K562 (cell line): Measurements from ENCODE around the gene RABGAP1L. TPM values are rescaled to one million over a fixed set of nuclear protein-coding genes. Genes with fewer than 3 reads are reported as not detected.

Experiments
- ATAC-seq: fragments of 200-7000 bp; cut with Tn5 transposase; 3 replicates; pipeline ENCODE4 v1.9.1; 2020; ENCODE audit warnings: moderate library complexity
- BruUV-seq: library from RNA; stranded (reverse); fragments of 400-500 nt; replicated peaks from 2 replicates; lab custom pipeline; 2021; lab: Mats Ljungman, UMichigan
- CTCF ChIA-PET: fragments of 300-600 bp; formaldehyde crosslinking; extraction: SDS; loops from one replicate; lab custom pipeline; 2021; ENCODE audit warnings: low intra/inter-chr PET ratio; lab: Yijun Ruan, JAX
- POLR2A ChIA-PET: fragments of 300-600, 350-650 bp; sonication (Branson Sonifier 250); formaldehyde crosslinking; extraction: SDS; loops from one replicate; lab custom pipeline; 2021; ENCODE audit warnings: antibody characterized with exemption, inconsistent platforms; lab: Yijun Ruan, JAX
- DNase-seq, 4 experiments: peaks; one replicate each; pipeline versions ENCODE4 v3.0.0 to v3.0.0-alpha.2; 2011 to 2018; ENCODE audit warnings: low spot score in 3 of 4, mixed read lengths in 3 of 4; ENCODE audit errors: extremely low read depth in 1 of 4
- FAIRE-seq: peaks from 2 replicates; lab custom pipeline; 2011; peaks lifted over from hg19 to GRCh38; lab: Jason Lieb, UNC
- H2AFZ ChIP-seq: 2 replicates; pipeline ENCODE4 v1.6.0; 2011; ENCODE audit warnings: low read depth, low read length, control low read depth, inconsistent platforms
- H3K27ac ChIP-seq: fragments of 200-600 bp; 3 replicates; pipeline ENCODE4 v1.8.0; 2011; ENCODE audit warnings: low read depth, mild to moderate bottlenecking, control low read depth, inconsistent platforms, low read length, moderate library complexity, mixed read lengths; ENCODE audit errors: extremely low read depth
- H3K27me3 ChIP-seq, 2 experiments: fragments of 300-600 bp in 1 of 2; 2 replicates in 1 of 2; 3 replicates in 1 of 2; pipeline versions ENCODE4 v1.6.0 to v1.8.0; 2011; ENCODE audit warnings: inconsistent platforms in 2 of 2, low read length in 2 of 2, mild to moderate bottlenecking in 1 of 2, mixed read lengths in 1 of 2, moderate library complexity in 1 of 2; ENCODE audit not compliant: control insufficient read depth in 2 of 2, insufficient read depth in 2 of 2
- H3K36me3 ChIP-seq: fragments of 300-600 bp; 3 replicates; pipeline ENCODE4 v1.8.0; 2011; ENCODE audit warnings: mild to moderate bottlenecking, low read length, inconsistent platforms; ENCODE audit not compliant: control insufficient read depth, insufficient read depth
- H3K4me1 ChIP-seq, 2 experiments: fragments of 200-600 bp in 1 of 2; replicated peaks in 1 of 2; 2 replicates in 1 of 2; 3 replicates in 1 of 2; pipeline versions ENCODE4 v1.5.1 to v1.8.0; 2011; ENCODE audit warnings: inconsistent platforms in 2 of 2, low read length in 2 of 2, mild to moderate bottlenecking in 1 of 2, mixed read lengths in 1 of 2, moderate library complexity in 1 of 2; ENCODE audit not compliant: control insufficient read depth in 2 of 2, insufficient read depth in 2 of 2
- H3K4me2 ChIP-seq: 2 replicates; pipeline ENCODE4 v1.6.1; 2011; ENCODE audit warnings: low read length, control low read depth, inconsistent platforms, mixed read lengths; ENCODE audit not compliant: insufficient read depth
- H3K4me3 ChIP-seq: fragments of 200-600 bp; sonication (generic), shearing (Covaris generic); 2 replicates; pipeline ENCODE4 v1.5.1; 2016; ENCODE audit warnings: control low read depth, inconsistent platforms
- H3K79me2 ChIP-seq: fragments of 200-600 bp; 3 replicates; pipeline ENCODE4 v1.8.0; 2011; ENCODE audit warnings: low read length, inconsistent platforms; ENCODE audit not compliant: control insufficient read depth, insufficient read depth
- H3K9ac ChIP-seq, 2 experiments: 2 replicates each; pipeline versions ENCODE4 v1.6.0 to v1.6.1; 2011; ENCODE audit warnings: low read depth in 2 of 2, low read length in 2 of 2, control low read depth in 1 of 2, inconsistent platforms in 1 of 2, mild to moderate bottlenecking in 1 of 2, mixed read lengths in 1 of 2; ENCODE audit not compliant: insufficient read depth in 1 of 2
- H3K9me1 ChIP-seq: one replicate; pipeline ENCODE4 v1.6.0; 2011; ENCODE audit warnings: inconsistent platforms, mild to moderate bottlenecking, low read length, moderate library complexity; ENCODE audit not compliant: control insufficient read depth, insufficient read depth
- H3K9me3 ChIP-seq: replicated peaks from 2 replicates; pipeline ENCODE4 v1.5.1; 2011; ENCODE audit warnings: low read depth, low read length, inconsistent platforms; ENCODE audit not compliant: control insufficient read depth, insufficient read depth
- H4K20me1 ChIP-seq: replicated peaks from 2 replicates; pipeline ENCODE4 v1.6.1; 2011; ENCODE audit warnings: low read length, inconsistent platforms, mixed read lengths; ENCODE audit not compliant: control insufficient read depth, insufficient read depth
- EHMT2 ChIP-seq: fragments of 450-650 bp; IDR thresholded peaks from 2 replicates; pipeline ENCODE4 v1.6.1; 2018; ENCODE audit warnings: antibody characterized with exemption
- KLF1 ChIP-seq: fragments of 450-650 bp; IDR thresholded peaks from 2 replicates; pipeline ENCODE4 v1.6.1; 2016; ENCODE audit warnings: missing genetic modification characterization, missing compliant biosample characterization
- POLR2AphosphoS2 ChIP-seq: IDR thresholded peaks from 2 replicates; pipeline ENCODE4 v1.6.1; 2012; ENCODE audit warnings: low read length, improper control_type of control experiment
- RCOR1 ChIP-seq, 2 experiments: IDR thresholded peaks; 2 replicates each; pipeline ENCODE4 v1.6.1; 2012; ENCODE audit warnings: low read depth in 2 of 2, low read length in 2 of 2, borderline replicate concordance in 1 of 2, improper control_type of control experiment in 1 of 2
- SP1 ChIP-seq: sonication (generic); formaldehyde crosslinking; IDR thresholded peaks from 2 replicates; pipeline ENCODE4 v1.8.1; 2022; ENCODE audit warnings: mild to moderate bottlenecking, missing genetic modification reagents
- U2AF1 ChIP-seq: fragments of 200-400 bp; formaldehyde crosslinking; optimal IDR thresholded peaks from 2 replicates; pipeline ENCODE3; 2017; ENCODE audit warnings: mild to moderate bottlenecking, low read depth, low read length, moderate library complexity
- ZNF436 ChIP-seq: fragments of 250-450, 450-650 bp; sonication (Bioruptor Pico); formaldehyde crosslinking; IDR thresholded peaks from 2 replicates; pipeline ENCODE4 v1.7.0; 2020; ENCODE audit warnings: mild to moderate bottlenecking
- ZNF583 ChIP-seq: fragments of 250-450 bp; sonication (Bioruptor Pico); IDR thresholded peaks from 2 replicates; pipeline ENCODE4 v1.4.0; 2020
- ZNF644 ChIP-seq: fragments of 200-800 bp; sonication (Bioruptor generic); IDR thresholded peaks from 2 replicates; pipeline ENCODE4 v1.6.1; 2016; ENCODE audit warnings: low read depth, missing genetic modification characterization, missing compliant biosample characterization
- WGBS: fragments of 100-300 bp; shearing (Covaris generic); methylation state at CpG from one replicate; pipeline ENCODE4 v1.1.6; 2016; ENCODE audit warnings: low coverage, mixed read lengths; ENCODE audit not compliant: insufficient coverage; ENCODE audit errors: missing lambda C conversion rate; 5-methylcytosine and 5-hydroxymethylcytosine counted together
- in situ Hi-C: fragments of 300-500 bp; cut with MboI; formaldehyde crosslinking; loops from 4 replicates; pipeline ENCODE4 v1.15.0; 2018; ENCODE audit warnings: inconsistent platforms, mixed read lengths
- intact Hi-C: fragments of 100-400 bp; cut with micrococcal nuclease; formaldehyde crosslinking; loops from 2 replicates; pipeline ENCODE4 v1.14.2; 2022
- polyA plus RNA-seq, 8 experiments: library from polyadenylated mRNA; depleted of rRNA in 4 of 8; stranded (reverse) in 5 of 8; unstranded in 3 of 8; fragments of >200 nt; fragmentation: Nextera tagmentation in 2 of 8; fragmentation: Illumina TruSeq in 1 of 8; extraction: Ambion mirVana in 2 of 8; extraction: Trizol in 1 of 8; gene quantifications; 2 replicates each; pipeline versions ENCODE4 v1.2.1 to v1.2.3, GENCODE V29; 2011 to 2014; ENCODE audit warnings: inconsistent platforms in 1 of 8, missing spikeins in 1 of 8
- total RNA-seq, 7 experiments: library from RNA; depleted of rRNA in 6 of 7; stranded (reverse); fragments of >200 nt in 6 of 7; fragmentation: Illumina TruSeq in 2 of 7; extraction: Trizol in 2 of 7; gene quantifications; 2 replicates each; pipeline versions ENCODE4 v1.2.1 to v1.2.3, GENCODE V29; 2011 to 2021; ENCODE audit warnings: low replicate concordance in 1 of 7
- TF ChIP-seq, protein P1 (sequence below), 3 experiments: fragments of 200-800 bp in 1 of 3; sonication (Bioruptor generic) in 1 of 3; sonication (generic) in 1 of 3; formaldehyde crosslinking in 1 of 3; IDR thresholded peaks; 2 replicates each; pipeline versions ENCODE4 v1.6.1 to v1.8.0; 2016 to 2022; ENCODE audit warnings: mild to moderate bottlenecking in 2 of 3, missing compliant biosample characterization in 2 of 3, missing genetic modification characterization in 2 of 3, missing genetic modification reagents in 1 of 3
- TF ChIP-seq, protein P2 (sequence below): fragments of 450-650 bp; IDR thresholded peaks from 2 replicates; pipeline ENCODE4 v1.6.1; 2016; ENCODE audit warnings: mild to moderate bottlenecking, moderate library complexity

The RABGAP1L gene
- total and polyA plus RNA-seq, 9 of the 15 experiments (the other 6 are each of a cell fraction or from before 2014, with no cell fraction given): 16.5 to 44.9 (median 26.7) TPM

DNA sequence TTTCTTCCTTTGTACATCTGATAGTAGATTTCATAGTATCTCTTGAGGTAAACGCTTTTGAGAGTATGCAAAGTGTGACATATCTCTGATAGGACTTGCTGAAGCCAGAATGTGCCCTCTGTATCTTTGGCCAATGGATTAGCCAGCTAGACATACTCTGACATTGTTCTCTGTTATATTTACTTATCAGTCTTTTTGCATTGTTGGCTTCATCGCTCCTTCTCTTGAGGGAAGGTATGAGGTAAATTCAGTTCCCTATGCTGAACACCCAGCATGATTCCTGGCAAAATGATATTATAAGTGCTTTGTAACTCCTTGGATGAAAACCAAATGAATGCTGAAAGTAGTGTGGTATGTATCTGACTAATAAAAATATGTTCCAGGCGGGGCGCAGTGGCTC, 677.2 kb downstream of the RABGAP1L start:
- 50% methylated on average over 4 of the region's 4 CpGs for WGBS
- ATAC-seq (no peak), DNase-seq (no peak), FAIRE-seq (no peak)
- POLR2A ChIA-PET: interaction anchor here (0.5 to 0.9 kb wide), 4 partner anchors 14 to 707 kb away, joined by 3 to 5 read pairs (median 3); no protein-coding TSS in a partner anchor
- in situ Hi-C loops: no loop called here
- no TSS peak for BruUV-seq
- intact Hi-C loops: loop anchor here (2.0 kb wide), 1 partner anchor 18 kb away; no protein-coding TSS in a partner anchor
- Histone ChIP-seq H3K27ac (no peak overlapping the region), H3K27me3 (no peaks in the 10 kb centered on the region), H3K4me1 (no peaks in the 10 kb centered on the region), H3K4me2 (no peak overlapping the region), H3K9me1 (no peaks in the 10 kb centered on the region), H3K9ac (no peak overlapping the region), H3K9me3 (no peaks in the 10 kb centered on the region), H3K36me3 (no peaks in the 10 kb centered on the region), H3K79me2 (no peaks in the 10 kb centered on the region), H2AFZ (no peak overlapping the region), H4K20me1 (no peaks in the 10 kb centered on the region), H3K4me3 (no peak overlapping the region)
- TF ChIP-seq KLF1 (tag) (no peak), RCOR1 (IDR thresholded peaks at IDR 0.05; ENCODE audit: borderline replicate concordance in 1 of 2, low read depth in 2 of 2, low read length in 2 of 2) (no peak), SP1 (CRISPR knock-in tag) (no peak), ZNF583 (CRISPR knock-in tag) (no peak), ZNF436 (CRISPR knock-in tag) (no peak), ZNF644 (tag) (no peak), EHMT2 (no peak), POLR2AphosphoS2 (no peak), U2AF1 (no peak)
- TF ChIP-seq, protein P1, sequence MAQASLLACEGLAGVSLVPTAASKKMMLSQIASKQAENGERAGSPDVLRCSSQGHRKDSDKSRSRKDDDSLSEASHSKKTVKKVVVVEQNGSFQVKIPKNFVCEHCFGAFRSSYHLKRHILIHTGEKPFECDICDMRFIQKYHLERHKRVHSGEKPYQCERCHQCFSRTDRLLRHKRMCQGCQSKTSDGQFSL (CRISPR knock-in tag; IDR thresholded peaks at IDR 0.05): no peak
- TF ChIP-seq, protein P1 (tag; IDR thresholded peaks at IDR 0.05): no peak
- TF ChIP-seq, protein P2, sequence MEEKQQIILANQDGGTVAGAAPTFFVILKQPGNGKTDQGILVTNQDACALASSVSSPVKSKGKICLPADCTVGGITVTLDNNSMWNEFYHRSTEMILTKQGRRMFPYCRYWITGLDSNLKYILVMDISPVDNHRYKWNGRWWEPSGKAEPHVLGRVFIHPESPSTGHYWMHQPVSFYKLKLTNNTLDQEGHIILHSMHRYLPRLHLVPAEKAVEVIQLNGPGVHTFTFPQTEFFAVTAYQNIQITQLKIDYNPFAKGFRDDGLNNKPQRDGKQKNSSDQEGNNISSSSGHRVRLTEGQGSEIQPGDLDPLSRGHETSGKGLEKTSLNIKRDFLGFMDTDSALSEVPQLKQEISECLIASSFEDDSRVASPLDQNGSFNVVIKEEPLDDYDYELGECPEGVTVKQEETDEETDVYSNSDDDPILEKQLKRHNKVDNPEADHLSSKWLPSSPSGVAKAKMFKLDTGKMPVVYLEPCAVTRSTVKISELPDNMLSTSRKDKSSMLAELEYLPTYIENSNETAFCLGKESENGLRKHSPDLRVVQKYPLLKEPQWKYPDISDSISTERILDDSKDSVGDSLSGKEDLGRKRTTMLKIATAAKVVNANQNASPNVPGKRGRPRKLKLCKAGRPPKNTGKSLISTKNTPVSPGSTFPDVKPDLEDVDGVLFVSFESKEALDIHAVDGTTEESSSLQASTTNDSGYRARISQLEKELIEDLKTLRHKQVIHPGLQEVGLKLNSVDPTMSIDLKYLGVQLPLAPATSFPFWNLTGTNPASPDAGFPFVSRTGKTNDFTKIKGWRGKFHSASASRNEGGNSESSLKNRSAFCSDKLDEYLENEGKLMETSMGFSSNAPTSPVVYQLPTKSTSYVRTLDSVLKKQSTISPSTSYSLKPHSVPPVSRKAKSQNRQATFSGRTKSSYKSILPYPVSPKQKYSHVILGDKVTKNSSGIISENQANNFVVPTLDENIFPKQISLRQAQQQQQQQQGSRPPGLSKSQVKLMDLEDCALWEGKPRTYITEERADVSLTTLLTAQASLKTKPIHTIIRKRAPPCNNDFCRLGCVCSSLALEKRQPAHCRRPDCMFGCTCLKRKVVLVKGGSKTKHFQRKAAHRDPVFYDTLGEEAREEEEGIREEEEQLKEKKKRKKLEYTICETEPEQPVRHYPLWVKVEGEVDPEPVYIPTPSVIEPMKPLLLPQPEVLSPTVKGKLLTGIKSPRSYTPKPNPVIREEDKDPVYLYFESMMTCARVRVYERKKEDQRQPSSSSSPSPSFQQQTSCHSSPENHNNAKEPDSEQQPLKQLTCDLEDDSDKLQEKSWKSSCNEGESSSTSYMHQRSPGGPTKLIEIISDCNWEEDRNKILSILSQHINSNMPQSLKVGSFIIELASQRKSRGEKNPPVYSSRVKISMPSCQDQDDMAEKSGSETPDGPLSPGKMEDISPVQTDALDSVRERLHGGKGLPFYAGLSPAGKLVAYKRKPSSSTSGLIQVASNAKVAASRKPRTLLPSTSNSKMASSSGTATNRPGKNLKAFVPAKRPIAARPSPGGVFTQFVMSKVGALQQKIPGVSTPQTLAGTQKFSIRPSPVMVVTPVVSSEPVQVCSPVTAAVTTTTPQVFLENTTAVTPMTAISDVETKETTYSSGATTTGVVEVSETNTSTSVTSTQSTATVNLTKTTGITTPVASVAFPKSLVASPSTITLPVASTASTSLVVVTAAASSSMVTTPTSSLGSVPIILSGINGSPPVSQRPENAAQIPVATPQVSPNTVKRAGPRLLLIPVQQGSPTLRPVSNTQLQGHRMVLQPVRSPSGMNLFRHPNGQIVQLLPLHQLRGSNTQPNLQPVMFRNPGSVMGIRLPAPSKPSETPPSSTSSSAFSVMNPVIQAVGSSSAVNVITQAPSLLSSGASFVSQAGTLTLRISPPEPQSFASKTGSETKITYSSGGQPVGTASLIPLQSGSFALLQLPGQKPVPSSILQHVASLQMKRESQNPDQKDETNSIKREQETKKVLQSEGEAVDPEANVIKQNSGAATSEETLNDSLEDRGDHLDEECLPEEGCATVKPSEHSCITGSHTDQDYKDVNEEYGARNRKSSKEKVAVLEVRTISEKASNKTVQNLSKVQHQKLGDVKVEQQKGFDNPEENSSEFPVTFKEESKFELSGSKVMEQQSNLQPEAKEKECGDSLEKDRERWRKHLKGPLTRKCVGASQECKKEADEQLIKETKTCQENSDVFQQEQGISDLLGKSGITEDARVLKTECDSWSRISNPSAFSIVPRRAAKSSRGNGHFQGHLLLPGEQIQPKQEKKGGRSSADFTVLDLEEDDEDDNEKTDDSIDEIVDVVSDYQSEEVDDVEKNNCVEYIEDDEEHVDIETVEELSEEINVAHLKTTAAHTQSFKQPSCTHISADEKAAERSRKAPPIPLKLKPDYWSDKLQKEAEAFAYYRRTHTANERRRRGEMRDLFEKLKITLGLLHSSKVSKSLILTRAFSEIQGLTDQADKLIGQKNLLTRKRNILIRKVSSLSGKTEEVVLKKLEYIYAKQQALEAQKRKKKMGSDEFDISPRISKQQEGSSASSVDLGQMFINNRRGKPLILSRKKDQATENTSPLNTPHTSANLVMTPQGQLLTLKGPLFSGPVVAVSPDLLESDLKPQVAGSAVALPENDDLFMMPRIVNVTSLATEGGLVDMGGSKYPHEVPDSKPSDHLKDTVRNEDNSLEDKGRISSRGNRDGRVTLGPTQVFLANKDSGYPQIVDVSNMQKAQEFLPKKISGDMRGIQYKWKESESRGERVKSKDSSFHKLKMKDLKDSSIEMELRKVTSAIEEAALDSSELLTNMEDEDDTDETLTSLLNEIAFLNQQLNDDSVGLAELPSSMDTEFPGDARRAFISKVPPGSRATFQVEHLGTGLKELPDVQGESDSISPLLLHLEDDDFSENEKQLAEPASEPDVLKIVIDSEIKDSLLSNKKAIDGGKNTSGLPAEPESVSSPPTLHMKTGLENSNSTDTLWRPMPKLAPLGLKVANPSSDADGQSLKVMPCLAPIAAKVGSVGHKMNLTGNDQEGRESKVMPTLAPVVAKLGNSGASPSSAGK: no peak
- CTCF ChIA-PET: no interaction called here
